Activated gamma-delta T cell treated with Interleukin-2 at 50 U/mL for 16 hours (primary cell): ENCODE results near the gene ERCC4.

Source experiments
- DNase-seq: peaks from one replicate; pipeline ENCODE4 v3.0.0-alpha.2; 2020

Gene ERCC4

DNA sequence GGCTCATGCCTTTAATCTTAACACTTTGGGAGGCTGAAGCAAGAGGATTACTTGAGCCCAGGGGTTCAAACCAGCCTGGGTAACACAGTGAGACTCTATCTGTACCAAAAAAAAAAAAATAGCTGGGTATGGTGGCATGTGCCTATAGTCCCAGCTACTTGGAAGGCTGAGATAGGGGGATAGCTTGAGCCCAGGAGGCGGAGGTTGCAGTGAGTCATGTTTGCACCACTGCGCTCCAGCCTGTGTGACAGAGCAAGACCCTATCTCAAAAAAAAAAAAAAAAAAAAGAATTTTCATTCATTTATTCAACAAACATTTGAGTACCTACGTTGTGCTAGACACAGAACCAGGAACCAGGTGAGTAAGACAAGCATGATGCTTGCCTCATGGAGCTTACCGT lies 77.6 kb downstream of the ERCC4 start:
- no peak for DNase-seq

DNA sequence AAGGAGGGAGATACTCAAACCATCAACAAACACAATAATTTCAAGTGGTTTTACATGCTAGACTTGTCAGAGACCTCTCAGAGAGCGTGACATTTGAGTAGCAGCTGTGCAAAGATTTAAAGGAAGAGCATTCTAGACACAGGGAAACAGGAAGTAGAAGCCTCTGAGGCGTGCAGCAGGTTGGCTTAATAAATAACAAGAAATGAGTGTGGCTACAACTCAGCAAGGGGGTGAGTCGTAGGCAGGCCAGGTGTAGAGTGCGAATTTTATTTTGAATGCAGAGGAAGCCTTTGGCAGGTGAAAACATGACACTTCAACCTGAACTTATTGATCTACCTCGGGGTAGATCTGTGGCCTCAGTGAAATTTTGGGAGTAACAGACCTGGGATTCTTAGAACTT lies 78.0 kb downstream of the ERCC4 start:
- no peak for DNase-seq

DNA sequence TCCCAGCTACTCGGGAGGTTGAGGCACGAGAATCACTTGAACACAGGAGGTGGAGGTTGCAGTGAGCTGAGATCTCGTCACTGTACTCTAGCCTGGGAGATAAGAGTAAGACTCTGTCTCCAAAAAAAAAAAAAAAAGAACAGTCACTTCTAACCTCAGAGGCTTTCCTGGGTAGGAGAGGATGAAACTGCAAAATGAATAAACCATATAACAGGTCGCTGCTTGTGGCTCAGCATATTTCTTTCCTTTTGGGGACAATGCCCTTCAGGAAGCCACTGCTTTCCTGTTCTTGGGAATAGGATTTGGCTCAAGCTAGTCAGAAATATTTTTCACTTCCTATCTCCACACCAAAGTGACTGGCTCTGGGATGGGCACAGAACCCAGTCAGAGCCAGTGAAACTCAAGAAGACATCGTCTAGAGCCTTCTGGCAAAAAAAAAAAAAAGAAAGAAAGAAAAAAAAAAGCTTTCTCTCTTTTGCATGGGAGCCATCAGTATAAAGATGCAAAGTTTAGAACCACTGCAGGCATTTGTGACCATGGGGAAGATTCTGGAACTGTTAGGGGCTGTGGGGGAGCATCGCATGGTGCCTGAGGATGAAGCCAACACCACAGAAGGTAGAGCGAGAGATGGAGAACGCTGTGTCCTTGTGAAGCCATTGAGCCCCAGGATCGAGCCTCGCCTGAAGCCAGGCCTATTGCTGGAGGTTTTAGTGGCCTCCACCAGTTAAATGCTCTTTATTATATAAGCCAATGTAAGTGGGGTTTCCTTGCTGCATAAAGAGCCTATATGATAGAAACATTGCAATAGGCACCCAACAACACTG lies 79.3 kb downstream of the ERCC4 start:
- DNase-seq, result no peak

DNA sequence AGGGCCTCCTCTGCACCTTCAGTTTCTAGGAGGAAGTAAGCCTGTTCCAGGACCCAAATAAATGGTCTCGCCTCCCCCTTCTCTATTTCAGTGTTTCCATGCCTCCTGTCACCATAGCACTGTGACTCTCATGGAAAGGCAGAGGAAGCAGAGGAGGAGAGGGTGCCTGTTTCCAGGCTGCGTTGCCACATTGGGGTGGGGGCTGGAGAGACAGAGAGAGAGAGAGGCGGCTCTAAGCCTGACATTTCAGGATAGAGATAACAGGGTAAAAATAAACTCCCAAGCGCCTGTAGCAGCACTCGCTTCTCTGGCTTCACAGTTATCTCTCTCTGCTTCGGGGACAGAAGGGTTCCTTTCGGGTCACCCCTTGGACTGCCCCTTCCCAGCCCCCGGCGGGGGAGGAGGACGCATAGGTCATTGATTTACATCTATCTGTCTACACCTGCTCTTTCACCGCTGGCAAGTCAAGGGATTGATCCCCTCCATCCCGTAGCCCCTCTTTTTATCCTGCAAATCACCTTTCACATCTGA lies 80.0 kb downstream of the ERCC4 start:
- DNase-seq, result no peak

DNA sequence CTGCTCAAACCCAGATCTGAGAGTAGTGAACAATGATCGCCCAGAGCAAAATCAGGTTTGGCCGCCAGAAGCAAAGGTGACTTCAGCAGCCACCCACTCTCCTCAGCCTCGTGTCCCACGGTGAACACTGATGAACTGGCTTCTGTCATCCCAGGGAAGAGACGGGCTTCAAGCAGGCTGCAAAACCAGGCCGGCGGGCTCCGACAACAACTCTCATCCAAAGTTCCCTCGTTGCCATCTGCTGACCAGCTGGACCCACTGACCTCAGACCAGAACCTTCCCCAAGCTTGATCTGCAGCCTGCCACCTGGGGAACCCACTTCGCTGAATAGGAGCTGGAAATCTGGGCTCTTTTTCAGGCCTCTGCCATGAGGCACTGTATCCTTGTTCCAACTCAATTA lies 81.6 kb downstream of the ERCC4 start:
- no peak for DNase-seq
